GM12878 (cell line): ENCODE results near the gene ASTL.

Experiments
- BHLHE40 ChIP-seq, 2 experiments: fragments of 450-650 bp in 1 of 2; IDR thresholded peaks; 2 replicates each; pipeline ENCODE4 v1.6.1; 2011 to 2017; ENCODE audit warnings: low read depth in 2 of 2, borderline replicate concordance in 1 of 2, improper control_type of control experiment in 1 of 2, low read length in 1 of 2, mild to moderate bottlenecking in 1 of 2
- NFIC ChIP-seq: IDR thresholded peaks from 2 replicates; pipeline ENCODE4 v1.6.1; 2012; ENCODE audit warnings: low read depth, mild to moderate bottlenecking, inconsistent platforms, low read length, moderate library complexity
- RAD21 ChIP-seq: IDR thresholded peaks from 2 replicates; pipeline ENCODE4 v1.6.1; 2011; ENCODE audit warnings: mild to moderate bottlenecking, low read depth, low read length, moderate library complexity; ENCODE audit not compliant: insufficient read depth
- RCOR1 ChIP-seq: conservative IDR thresholded peaks from 2 replicates; pipeline ENCODE4 v1.6.1; 2012; ENCODE audit warnings: low read depth, low read length, improper control_type of control experiment
- TF ChIP-seq, protein P1 (sequence below), 3 experiments: IDR thresholded peaks in 2 of 3; conservative IDR thresholded peaks in 1 of 3; 2 replicates each; pipeline ENCODE4 v1.5.1; 2011; ENCODE audit warnings: low read depth in 3 of 3, low read length in 3 of 3, mild to moderate bottlenecking in 3 of 3, control low read depth in 2 of 3, moderate library complexity in 2 of 3, inconsistent platforms in 1 of 3, mixed read lengths in 1 of 3; ENCODE audit not compliant: control insufficient read depth in 2 of 3, insufficient read depth in 1 of 3; ENCODE audit errors: extremely low read depth in 1 of 3
- TF ChIP-seq, protein P2 (sequence below): fragments of 150-350 bp; IDR thresholded peaks from 2 replicates; pipeline ENCODE4 v1.6.1; 2016; ENCODE audit warnings: low read depth, low read length
- TF ChIP-seq, protein P3 (sequence below): IDR thresholded peaks from 2 replicates; pipeline ENCODE4 v1.6.1; 2011; ENCODE audit warnings: low read depth, mild to moderate bottlenecking, low read length, moderate library complexity, borderline replicate concordance; ENCODE audit errors: extremely low read depth

DNA sequence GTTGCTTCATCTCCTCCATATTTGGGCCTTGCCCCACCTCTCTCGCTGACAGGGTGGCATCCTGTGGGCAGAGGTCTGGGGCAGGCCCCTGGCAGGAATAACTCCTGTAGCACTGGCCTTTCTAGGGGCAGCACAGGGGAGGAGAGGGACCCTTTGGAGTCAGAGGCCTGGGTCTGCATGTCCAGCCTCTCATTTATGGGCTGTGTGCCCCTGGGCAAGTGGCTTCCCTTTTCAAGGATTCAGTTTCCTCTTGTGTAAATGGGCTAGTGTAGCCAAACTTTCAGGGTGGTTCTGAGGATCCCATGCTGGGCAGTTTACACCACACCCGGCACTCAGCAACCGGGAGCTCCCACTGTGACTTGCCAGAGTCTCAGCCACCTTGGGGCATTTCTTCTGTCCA lies 45.4 kb downstream of the ASTL start:
- TF ChIP-seq, protein P1, sequence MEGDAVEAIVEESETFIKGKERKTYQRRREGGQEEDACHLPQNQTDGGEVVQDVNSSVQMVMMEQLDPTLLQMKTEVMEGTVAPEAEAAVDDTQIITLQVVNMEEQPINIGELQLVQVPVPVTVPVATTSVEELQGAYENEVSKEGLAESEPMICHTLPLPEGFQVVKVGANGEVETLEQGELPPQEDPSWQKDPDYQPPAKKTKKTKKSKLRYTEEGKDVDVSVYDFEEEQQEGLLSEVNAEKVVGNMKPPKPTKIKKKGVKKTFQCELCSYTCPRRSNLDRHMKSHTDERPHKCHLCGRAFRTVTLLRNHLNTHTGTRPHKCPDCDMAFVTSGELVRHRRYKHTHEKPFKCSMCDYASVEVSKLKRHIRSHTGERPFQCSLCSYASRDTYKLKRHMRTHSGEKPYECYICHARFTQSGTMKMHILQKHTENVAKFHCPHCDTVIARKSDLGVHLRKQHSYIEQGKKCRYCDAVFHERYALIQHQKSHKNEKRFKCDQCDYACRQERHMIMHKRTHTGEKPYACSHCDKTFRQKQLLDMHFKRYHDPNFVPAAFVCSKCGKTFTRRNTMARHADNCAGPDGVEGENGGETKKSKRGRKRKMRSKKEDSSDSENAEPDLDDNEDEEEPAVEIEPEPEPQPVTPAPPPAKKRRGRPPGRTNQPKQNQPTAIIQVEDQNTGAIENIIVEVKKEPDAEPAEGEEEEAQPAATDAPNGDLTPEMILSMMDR (IDR thresholded peaks at IDR 0.05 in 2 of 3, conservative IDR thresholded peaks at IDR 0.05 in 1 of 3; ENCODE audit: control insufficient read depth in 2 of 3, extremely low read depth in 1 of 3, insufficient read depth in 1 of 3, low read depth in 3 of 3, low read length in 3 of 3): no peak
- TF ChIP-seq, protein P2, sequence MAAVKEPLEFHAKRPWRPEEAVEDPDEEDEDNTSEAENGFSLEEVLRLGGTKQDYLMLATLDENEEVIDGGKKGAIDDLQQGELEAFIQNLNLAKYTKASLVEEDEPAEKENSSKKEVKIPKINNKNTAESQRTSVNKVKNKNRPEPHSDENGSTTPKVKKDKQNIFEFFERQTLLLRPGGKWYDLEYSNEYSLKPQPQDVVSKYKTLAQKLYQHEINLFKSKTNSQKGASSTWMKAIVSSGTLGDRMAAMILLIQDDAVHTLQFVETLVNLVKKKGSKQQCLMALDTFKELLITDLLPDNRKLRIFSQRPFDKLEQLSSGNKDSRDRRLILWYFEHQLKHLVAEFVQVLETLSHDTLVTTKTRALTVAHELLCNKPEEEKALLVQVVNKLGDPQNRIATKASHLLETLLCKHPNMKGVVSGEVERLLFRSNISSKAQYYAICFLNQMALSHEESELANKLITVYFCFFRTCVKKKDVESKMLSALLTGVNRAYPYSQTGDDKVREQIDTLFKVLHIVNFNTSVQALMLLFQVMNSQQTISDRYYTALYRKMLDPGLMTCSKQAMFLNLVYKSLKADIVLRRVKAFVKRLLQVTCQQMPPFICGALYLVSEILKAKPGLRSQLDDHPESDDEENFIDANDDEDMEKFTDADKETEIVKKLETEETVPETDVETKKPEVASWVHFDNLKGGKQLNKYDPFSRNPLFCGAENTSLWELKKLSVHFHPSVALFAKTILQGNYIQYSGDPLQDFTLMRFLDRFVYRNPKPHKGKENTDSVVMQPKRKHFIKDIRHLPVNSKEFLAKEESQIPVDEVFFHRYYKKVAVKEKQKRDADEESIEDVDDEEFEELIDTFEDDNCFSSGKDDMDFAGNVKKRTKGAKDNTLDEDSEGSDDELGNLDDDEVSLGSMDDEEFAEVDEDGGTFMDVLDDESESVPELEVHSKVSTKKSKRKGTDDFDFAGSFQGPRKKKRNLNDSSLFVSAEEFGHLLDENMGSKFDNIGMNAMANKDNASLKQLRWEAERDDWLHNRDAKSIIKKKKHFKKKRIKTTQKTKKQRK: no peak
- no peak for TF ChIP-seq RCOR1
- no peak for TF ChIP-seq NFIC
- TF ChIP-seq, protein P3, sequence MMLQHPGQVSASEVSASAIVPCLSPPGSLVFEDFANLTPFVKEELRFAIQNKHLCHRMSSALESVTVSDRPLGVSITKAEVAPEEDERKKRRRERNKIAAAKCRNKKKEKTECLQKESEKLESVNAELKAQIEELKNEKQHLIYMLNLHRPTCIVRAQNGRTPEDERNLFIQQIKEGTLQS: no peak
- no peak for TF ChIP-seq BHLHE40 (IDR thresholded peaks at IDR 0.05; ENCODE audit: borderline replicate concordance in 1 of 2, low read depth in 2 of 2, low read length in 1 of 2)
- no peak for TF ChIP-seq RAD21
